ENCODE results near the gene RBM23. TPM values are rescaled to one million over a fixed set of nuclear protein-coding genes. Genes with fewer than 3 reads are reported as not detected.

The RBM23 gene
- total and polyA plus RNA-seq, 9 of the 15 experiments (the other 6 are each of a cell fraction or from before 2014, with no cell fraction given) = 46.0 to 102 (median 58.5) TPM

DNA sequence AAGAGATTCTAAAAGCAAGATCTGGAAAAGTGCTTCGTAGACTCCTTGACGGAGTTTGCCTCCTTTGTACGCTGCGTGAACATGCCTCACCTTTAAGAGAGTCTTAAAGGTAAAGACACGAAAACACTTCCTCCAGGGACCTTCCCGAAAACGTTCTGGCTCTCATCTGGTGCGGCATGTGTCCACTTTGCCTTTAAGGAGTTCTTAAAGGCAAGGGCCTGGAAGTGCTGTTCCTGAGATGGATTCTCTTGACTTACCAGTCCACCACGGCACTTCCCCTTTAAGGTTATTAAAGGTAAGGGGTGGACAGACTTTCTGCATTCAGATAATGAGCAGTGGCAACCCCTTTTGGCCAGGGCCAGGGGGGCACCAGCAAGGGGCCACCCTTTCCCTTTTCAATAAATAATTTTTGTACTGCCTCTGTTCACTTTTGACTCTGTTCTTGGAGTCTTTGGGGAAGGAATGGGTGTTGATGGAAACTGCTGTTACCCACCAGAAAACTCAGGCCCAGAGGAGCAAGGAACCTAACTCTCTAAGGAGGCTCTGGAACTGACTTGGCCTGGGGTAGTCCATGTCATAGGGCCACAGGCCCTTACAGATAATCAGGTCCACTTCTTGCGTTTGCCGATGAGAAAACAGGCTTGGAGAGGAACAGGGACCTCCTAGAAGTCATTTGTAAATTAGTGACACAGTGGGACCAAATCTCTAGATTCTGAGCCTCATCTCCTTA is 31.5 kb downstream of the RBM23 start (continued):
- 0 out of 2 replicates have a peak, but pooled peaks have one; percentile 4 for TF ChIP-seq ARID1B (IDR thresholded peaks at IDR 0.05)
- TF ChIP-seq, protein P1, sequence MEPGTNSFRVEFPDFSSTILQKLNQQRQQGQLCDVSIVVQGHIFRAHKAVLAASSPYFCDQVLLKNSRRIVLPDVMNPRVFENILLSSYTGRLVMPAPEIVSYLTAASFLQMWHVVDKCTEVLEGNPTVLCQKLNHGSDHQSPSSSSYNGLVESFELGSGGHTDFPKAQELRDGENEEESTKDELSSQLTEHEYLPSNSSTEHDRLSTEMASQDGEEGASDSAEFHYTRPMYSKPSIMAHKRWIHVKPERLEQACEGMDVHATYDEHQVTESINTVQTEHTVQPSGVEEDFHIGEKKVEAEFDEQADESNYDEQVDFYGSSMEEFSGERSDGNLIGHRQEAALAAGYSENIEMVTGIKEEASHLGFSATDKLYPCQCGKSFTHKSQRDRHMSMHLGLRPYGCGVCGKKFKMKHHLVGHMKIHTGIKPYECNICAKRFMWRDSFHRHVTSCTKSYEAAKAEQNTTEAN (CRISPR knock-in tag; IDR thresholded peaks at IDR 0.05) = no peak
- TF ChIP-seq TGIF2 (CRISPR knock-in tag; IDR thresholded peaks at IDR 0.05) = no peak
- TF ChIP-seq EZH2 (IDR thresholded peaks at IDR 0.05; ENCODE audit: borderline replicate concordance, low read depth, low read length) = no peak
- no peak for TF ChIP-seq FOXJ3 (CRISPR knock-in tag; IDR thresholded peaks at IDR 0.05)
- no peak for TF ChIP-seq YBX1 (IDR thresholded peaks at IDR 0.05)
- TF ChIP-seq TOE1 (IDR thresholded peaks at IDR 0.05; ENCODE audit: borderline replicate concordance) = peak; percentile 90; the same call in 1 of the 2 replicates
- no peak for TF ChIP-seq TOE1 (CRISPR knock-in tag; IDR thresholded peaks at IDR 0.05; ENCODE audit: borderline replicate concordance, low read depth)
- TF ChIP-seq ZNF174 (CRISPR knock-in tag; IDR thresholded peaks at IDR 0.05) = no peak

Measured in K562 (cell line).